Endothelial cell of umbilical vein (primary cell): ENCODE results near the gene PLEKHH1. TPM values are rescaled to one million over a fixed set of nuclear protein-coding genes. Genes with fewer than 3 reads are reported as not detected.
"Not testable (repeated sequence)": the region's sequence is repeated elsewhere in the genome, so short reads cannot be mapped to it uniquely, and the experiment has no call there.

Experiments used
- BruUV-seq: library from RNA; stranded (reverse); fragments of 400-500 nt; replicated peaks from 2 replicates; lab custom pipeline; 2021; lab: Mats Ljungman, UMichigan
- CTCF ChIA-PET: fragments of 300-600, 350-600 bp; sonication (Branson Sonifier 250); formaldehyde crosslinking; loops from one replicate; lab custom pipeline; 2021; ENCODE audit warnings: antibody characterized with exemption, inconsistent platforms; lab: Charles Lee
- POLR2A ChIA-PET: fragments of 300-600, 350-600 bp; sonication (Branson Sonifier 250); formaldehyde crosslinking; loops from one replicate; lab custom pipeline; 2021; ENCODE audit warnings: antibody characterized with exemption, inconsistent platforms; lab: Charles Lee
- DNase-seq: peaks from one replicate; pipeline ENCODE4 v3.0.0-alpha.2; 2011; ENCODE audit warnings: low read depth, low spot score
- FAIRE-seq: peaks from 2 replicates; lab custom pipeline; 2011; peaks lifted over from hg19 to GRCh38; lab: Jason Lieb, UNC
- H2AFZ ChIP-seq: 2 replicates; pipeline ENCODE4 v1.6.0; 2012; ENCODE audit warnings: low read depth, low read length, control low read depth, inconsistent platforms
- H3K27ac ChIP-seq: 2 replicates; pipeline ENCODE4 v1.5.1; 2011; ENCODE audit warnings: low read depth, mild to moderate bottlenecking, control low read depth, low read length, moderate library complexity; ENCODE audit not compliant: insufficient read depth
- H3K27me3 ChIP-seq, 2 experiments: 2 replicates each; pipeline versions ENCODE4 v1.6.0 to v1.6.1; 2011; ENCODE audit warnings: low read length in 2 of 2, mixed read lengths in 1 of 2; ENCODE audit not compliant: control insufficient read depth in 2 of 2, insufficient read depth in 2 of 2
- H3K36me3 ChIP-seq, 2 experiments: 2 replicates in 1 of 2; 3 replicates in 1 of 2; pipeline ENCODE4 v1.5.1; 2011; ENCODE audit warnings: low read length in 2 of 2, mild to moderate bottlenecking in 1 of 2, moderate library complexity in 1 of 2; ENCODE audit not compliant: control insufficient read depth in 2 of 2, insufficient read depth in 2 of 2; ENCODE audit errors: extremely low read depth in 1 of 2
- H3K4me1 ChIP-seq: 3 replicates; pipeline ENCODE4 v1.5.1; 2011; ENCODE audit warnings: mild to moderate bottlenecking, low read length; ENCODE audit not compliant: control insufficient read depth, insufficient read depth; ENCODE audit errors: extremely low read depth
- H3K4me2 ChIP-seq: 2 replicates; pipeline ENCODE4 v1.6.1; 2011; ENCODE audit warnings: low read length, control low read depth, mixed read lengths; ENCODE audit not compliant: insufficient read depth
- H3K4me3 ChIP-seq, 3 experiments: fragments of 200-600 bp in 1 of 3; sonication (generic), shearing (Covaris generic) in 1 of 3; replicated peaks in 1 of 3; 2 replicates each; pipeline ENCODE4 v1.5.1; 2011 to 2016; ENCODE audit warnings: control low read depth in 3 of 3, low read length in 3 of 3, mild to moderate bottlenecking in 2 of 3, inconsistent platforms in 1 of 3, low read depth in 1 of 3, moderate library complexity in 1 of 3; ENCODE audit not compliant: insufficient read depth in 1 of 3
- H3K79me2 ChIP-seq: 2 replicates; pipeline ENCODE4 v1.6.0; 2012; ENCODE audit warnings: low read length, inconsistent platforms; ENCODE audit not compliant: control insufficient read depth, insufficient read depth
- H3K9ac ChIP-seq: replicated peaks from 2 replicates; pipeline ENCODE3; 2011; ENCODE audit warnings: low read length, control low read depth; ENCODE audit not compliant: insufficient read depth; ENCODE audit errors: extremely low read depth
- H3K9me1 ChIP-seq: replicated peaks from 3 replicates; pipeline ENCODE4 v1.6.0; 2011; ENCODE audit warnings: mild to moderate bottlenecking, low read length; ENCODE audit not compliant: control insufficient read depth, insufficient read depth; ENCODE audit errors: extremely low read depth
- H3K9me3 ChIP-seq: replicated peaks from 2 replicates; pipeline ENCODE4 v1.5.1; 2012; ENCODE audit warnings: low read length, inconsistent platforms; ENCODE audit not compliant: control insufficient read depth, insufficient read depth
- H4K20me1 ChIP-seq: replicated peaks from 2 replicates; pipeline ENCODE3; 2011; ENCODE audit warnings: mild to moderate bottlenecking, low read length; ENCODE audit not compliant: control insufficient read depth, insufficient read depth; ENCODE audit errors: extremely low read depth
- EZH2 ChIP-seq: IDR thresholded peaks from 2 replicates; pipeline ENCODE4 v1.6.1; 2012; ENCODE audit warnings: borderline replicate concordance, low read depth, mild to moderate bottlenecking, moderate library complexity, low read length, inconsistent platforms; ENCODE audit not compliant: severe bottlenecking
- MYC ChIP-seq: IDR thresholded peaks from one replicate; pipeline ENCODE4 v1.6.1; 2011; ENCODE audit warnings: mild to moderate bottlenecking, low read depth, low read length
- POLR2A ChIP-seq: IDR thresholded peaks from 2 replicates; pipeline ENCODE4 v1.6.1; 2012; ENCODE audit warnings: low read depth, mild to moderate bottlenecking, control low read depth, low read length
- dilution Hi-C: fragments of 300-500 bp; cut with MboI; formaldehyde crosslinking; loops from one replicate; pipeline ENCODE4 v1.15.0; 2019; ENCODE audit warnings: low sequenced_read_pairs; ENCODE audit not compliant: extremely low pct_ligation_motif_present
- intact Hi-C: fragments of 100-400 bp; cut with micrococcal nuclease; formaldehyde crosslinking; loops from one replicate; pipeline ENCODE4 v1.10.0; 2022
- polyA plus RNA-seq, 4 experiments: library from polyadenylated mRNA; depleted of rRNA in 3 of 4; stranded (reverse) in 3 of 4; unstranded in 1 of 4; fragments of >200 nt; gene quantifications; 2 replicates each; pipeline versions ENCODE4 v1.2.1 to v1.2.3, GENCODE V29; 2011 to 2012; ENCODE audit warnings: missing spikeins in 1 of 4
- total RNA-seq: library from RNA; stranded (reverse); gene quantifications from 2 replicates; pipeline ENCODE4 v1.2.3, GENCODE V29; 2021
- TF ChIP-seq, protein P1 (sequence below): IDR thresholded peaks from 2 replicates; pipeline ENCODE4 v1.6.1; 2011; ENCODE audit not compliant: insufficient read depth, insufficient read length

PLEKHH1 gene
- total and polyA plus RNA-seq, 2 donors (not counting 3 experiments of a cell fraction or from before 2014, with no cell fraction given) = 0.17 to 0.71 TPM

DNA sequence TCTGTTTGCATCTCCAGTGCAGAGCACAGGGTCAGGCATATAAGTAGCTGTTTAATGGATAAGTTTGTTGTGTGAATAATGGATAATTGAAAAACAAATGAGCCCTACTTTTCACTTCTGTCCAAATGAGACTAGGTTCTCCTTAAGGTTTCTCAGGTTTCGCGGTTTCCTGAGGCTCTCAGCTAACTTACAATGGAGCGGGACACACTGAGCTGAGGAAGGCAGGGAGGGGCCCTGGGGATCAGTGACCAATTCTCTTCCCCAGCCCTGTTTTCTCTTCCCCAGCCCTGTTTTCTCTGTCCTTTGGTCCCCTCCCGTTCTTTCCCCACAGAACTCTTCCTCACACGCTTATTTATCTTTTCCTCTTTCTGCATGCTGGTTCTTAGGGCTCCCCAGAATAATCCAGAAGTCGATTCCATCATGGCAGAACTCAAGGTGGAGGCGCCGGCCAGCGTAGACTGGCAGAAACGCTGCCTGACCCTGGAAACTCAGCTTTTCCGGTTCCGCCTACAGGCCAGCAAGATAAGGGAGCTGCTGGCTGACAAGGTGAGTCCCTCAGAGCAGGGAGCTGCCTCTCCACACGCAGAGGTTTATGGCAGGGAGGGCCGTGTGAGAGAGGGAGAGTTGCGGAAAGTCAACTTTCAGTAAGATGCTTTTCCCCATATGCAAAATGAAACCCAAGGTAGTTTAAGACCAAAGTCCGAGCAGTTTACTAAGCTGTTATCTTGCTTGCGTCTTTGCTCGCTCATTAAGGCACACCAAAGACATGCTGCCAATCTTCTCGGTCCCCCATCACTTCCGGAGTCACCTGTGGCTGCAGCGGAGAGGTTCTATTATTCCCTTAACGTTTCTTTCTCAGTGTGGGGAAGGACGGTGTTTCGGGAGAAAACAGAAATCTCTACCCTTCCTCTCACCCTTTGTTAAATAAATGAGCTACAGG lies 8.6 kb downstream of the PLEKHH1 start:
- FAIRE-seq (peak; percentile 35), DNase-seq (no peak)
- Histone ChIP-seq H3K9me1 (no peaks in the 10 kb centered on the region), H2AFZ (peak overlapping the region; percentile 88), H3K9ac (no peak overlapping the region), H3K4me1 (peaks cover 6% of the 10 kb centered on the region), H3K79me2 (no peaks in the 10 kb centered on the region), H3K27me3 (peaks cover 30 to 48% of the 10 kb centered on the region in 2 experiments), H3K4me2 (peak overlapping the region; percentile 23), H4K20me1 (no peaks in the 10 kb centered on the region), H3K9me3 (no peaks in the 10 kb centered on the region), H3K36me3 (no peaks in the 10 kb centered on the region), H3K27ac (no peak overlapping the region), H3K4me3 (no peak overlapping the region)
- TF ChIP-seq EZH2 = no peak
- no peak for TF ChIP-seq POLR2A
- TF ChIP-seq MYC = no peak
- TF ChIP-seq, protein P1, sequence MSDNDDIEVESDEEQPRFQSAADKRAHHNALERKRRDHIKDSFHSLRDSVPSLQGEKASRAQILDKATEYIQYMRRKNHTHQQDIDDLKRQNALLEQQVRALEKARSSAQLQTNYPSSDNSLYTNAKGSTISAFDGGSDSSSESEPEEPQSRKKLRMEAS = no peak
- BruUV-seq = no TSS peak
- POLR2A ChIA-PET = no interaction called here
- dilution Hi-C loops (no loop called here), intact Hi-C loops (no loop called here)
- CTCF ChIA-PET = interaction anchor here (1.0 to 4.6 kb wide), 4 partner anchors 15 to 29 kb away, joined by 3 to 30 read pairs (median 8); no protein-coding TSS in a partner anchor

DNA sequence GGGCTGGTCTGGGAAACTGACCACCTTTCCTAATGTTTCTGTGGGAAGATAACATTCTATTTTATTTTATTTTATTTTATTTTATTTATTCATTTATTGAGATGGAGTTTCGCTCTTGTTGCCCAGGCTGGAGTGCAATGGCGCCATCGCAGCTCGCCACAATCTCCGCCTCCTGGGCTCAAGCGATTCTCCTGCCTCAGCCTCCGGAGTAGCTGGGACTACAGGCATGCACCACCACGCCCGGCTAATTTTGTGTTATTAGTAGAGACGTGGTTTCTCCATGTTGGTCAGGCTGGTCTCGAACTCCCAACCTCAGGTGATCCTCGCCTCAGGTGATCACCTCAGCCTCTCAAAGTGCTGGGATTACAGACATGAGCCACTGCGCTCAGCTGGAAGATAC lies 9.5 kb downstream of the PLEKHH1 start:
- BruUV-seq, POLR2A ChIA-PET, dilution Hi-C loops, H3K79me2 ChIP-seq, H4K20me1 ChIP-seq, FAIRE-seq, intact Hi-C loops, H3K36me3 ChIP-seq, H2AFZ ChIP-seq, H3K4me1 ChIP-seq, H3K9ac ChIP-seq, H3K9me1 ChIP-seq, H3K4me3 ChIP-seq, H3K27ac ChIP-seq, H3K9me3 ChIP-seq, DNase-seq, H3K4me2 ChIP-seq: not testable (repeated sequence)
- H3K27me3 ChIP-seq = peaks cover 35 to 48% of the 10 kb centered on the region in 2 experiments
- CTCF ChIA-PET = interaction anchor here (1.0 to 4.6 kb wide), 4 partner anchors 16 to 29 kb away, joined by 3 to 30 read pairs (median 8); no protein-coding TSS in a partner anchor
